Hepatic stellate cell (primary cell): Measurements from ENCODE around the gene PPM1L.
"Not testable (repeated sequence)": the region's sequence is repeated elsewhere in the genome, so short reads cannot be mapped to it uniquely, and the experiment has no call there.

Experiments used
- DNase-seq: peaks from one replicate; pipeline ENCODE4 v3.0.0; 2011; ENCODE audit warnings: low spot score

PPM1L gene

GRCh38 chr3:160755776-160756304 is at the start of gene PPM1L:
Gene PPM1L (plus strand): TSS chr3:160756231.
- DNase-seq: peak; percentile 19

- no peak for DNase-seq
Measured at GRCh38 chr3:160707187-160707794, 48.7 kb upstream of the PPM1L start.

- no peak for DNase-seq
Measured at GRCh38 chr3:160709477-160710182, 46.4 kb upstream of the PPM1L start.

- DNase-seq: not testable (repeated sequence)
Measured at GRCh38 chr3:160713144-160713543, 42.9 kb upstream of the PPM1L start.

- no peak for DNase-seq
Measured at GRCh38 chr3:160719710-160720109, 36.3 kb upstream of the PPM1L start.

GRCh38 chr3:160720123-160720746 is 35.8 kb upstream of the PPM1L start:
- DNase-seq: no peak

- DNase-seq: no peak
Measured at GRCh38 chr3:160722331-160722730, 33.7 kb upstream of the PPM1L start.

- no peak for DNase-seq
Measured at GRCh38 chr3:160725338-160725737, 30.7 kb upstream of the PPM1L start.

GRCh38 chr3:160735826-160736225 is 20.2 kb upstream of the PPM1L start:
- DNase-seq: no peak

- no peak for DNase-seq
Measured at GRCh38 chr3:160738048-160738447, 18.0 kb upstream of the PPM1L start.

- no peak for DNase-seq
Measured at GRCh38 chr3:160739079-160739478, 17.0 kb upstream of the PPM1L start.

GRCh38 chr3:160746976-160747375 is 9.1 kb upstream of the PPM1L start:
- no peak for DNase-seq

- DNase-seq: no peak
Measured at GRCh38 chr3:160747422-160747821, 8.6 kb upstream of the PPM1L start.

GRCh38 chr3:160748231-160748630 is 7.8 kb upstream of the PPM1L start:
- no peak for DNase-seq

GRCh38 chr3:160748787-160749186 is 7.2 kb upstream of the PPM1L start:
- no peak for DNase-seq

- no peak for DNase-seq
Measured at GRCh38 chr3:160753953-160754352, 2.1 kb upstream of the PPM1L start.

- peak; percentile 20 for DNase-seq
Measured at GRCh38 chr3:160754371-160754854, 1.6 kb upstream of the PPM1L start.

- DNase-seq: peak; percentile 86
Measured at GRCh38 chr3:160754855-160755747, 930 bp upstream of the PPM1L start.

- DNase-seq: no peak
Measured at GRCh38 chr3:160757233-160758106, 1.4 kb downstream of the PPM1L start.

- DNase-seq: no peak
Measured at GRCh38 chr3:160758929-160759577, 3.0 kb downstream of the PPM1L start.
